ENCODE measurements around the gene BIN1.

Gene BIN1

GRCh38 chr2:127043367-127044164 is 63.4 kb downstream of the BIN1 start:
- in situ Hi-C loops (cut with MboI; ENCODE audit: low pct_unique_long_range_greater_than_20kb, low sequenced_read_pairs, unreplicated experiment) = no loop called here
- no peak for TF ChIP-seq CTCF (IDR thresholded peaks at IDR 0.05; ENCODE audit: extremely low read depth, insufficient read depth, missing control alignments)
- no peak for DNase-seq (ENCODE audit: low spot score)

- in situ Hi-C loops (cut with MboI; ENCODE audit: low pct_unique_long_range_greater_than_20kb, low sequenced_read_pairs, unreplicated experiment) = no loop called here
- DNase-seq (ENCODE audit: low spot score) = no peak
- TF ChIP-seq CTCF (IDR thresholded peaks at IDR 0.05; ENCODE audit: extremely low read depth, insufficient read depth, missing control alignments) = no peak
These were observed 65.5 kb downstream of the BIN1 start for GRCh38 chr2:127041259-127041970.

- DNase-seq (ENCODE audit: low spot score) = no peak
- TF ChIP-seq CTCF (IDR thresholded peaks at IDR 0.05; ENCODE audit: extremely low read depth, insufficient read depth, missing control alignments) = no peak
- in situ Hi-C loops (cut with MboI; ENCODE audit: low pct_unique_long_range_greater_than_20kb, low sequenced_read_pairs, unreplicated experiment) = no loop called here
These were observed 66.8 kb downstream of the BIN1 start for GRCh38 chr2:127040169-127040568.

- peak; percentile 43 for DNase-seq (ENCODE audit: low spot score)
- in situ Hi-C loops (cut with MboI; ENCODE audit: low pct_unique_long_range_greater_than_20kb, low sequenced_read_pairs, unreplicated experiment) = no loop called here
- no peak for TF ChIP-seq CTCF (IDR thresholded peaks at IDR 0.05; ENCODE audit: extremely low read depth, insufficient read depth, missing control alignments)
These were observed 67.4 kb downstream of the BIN1 start for GRCh38 chr2:127039387-127040031.

- no peak for TF ChIP-seq CTCF (IDR thresholded peaks at IDR 0.05; ENCODE audit: extremely low read depth, insufficient read depth, missing control alignments)
- no peak for DNase-seq (ENCODE audit: low spot score)
These were observed 69.5 kb downstream of the BIN1 start for GRCh38 chr2:127037476-127037875.

DNA sequence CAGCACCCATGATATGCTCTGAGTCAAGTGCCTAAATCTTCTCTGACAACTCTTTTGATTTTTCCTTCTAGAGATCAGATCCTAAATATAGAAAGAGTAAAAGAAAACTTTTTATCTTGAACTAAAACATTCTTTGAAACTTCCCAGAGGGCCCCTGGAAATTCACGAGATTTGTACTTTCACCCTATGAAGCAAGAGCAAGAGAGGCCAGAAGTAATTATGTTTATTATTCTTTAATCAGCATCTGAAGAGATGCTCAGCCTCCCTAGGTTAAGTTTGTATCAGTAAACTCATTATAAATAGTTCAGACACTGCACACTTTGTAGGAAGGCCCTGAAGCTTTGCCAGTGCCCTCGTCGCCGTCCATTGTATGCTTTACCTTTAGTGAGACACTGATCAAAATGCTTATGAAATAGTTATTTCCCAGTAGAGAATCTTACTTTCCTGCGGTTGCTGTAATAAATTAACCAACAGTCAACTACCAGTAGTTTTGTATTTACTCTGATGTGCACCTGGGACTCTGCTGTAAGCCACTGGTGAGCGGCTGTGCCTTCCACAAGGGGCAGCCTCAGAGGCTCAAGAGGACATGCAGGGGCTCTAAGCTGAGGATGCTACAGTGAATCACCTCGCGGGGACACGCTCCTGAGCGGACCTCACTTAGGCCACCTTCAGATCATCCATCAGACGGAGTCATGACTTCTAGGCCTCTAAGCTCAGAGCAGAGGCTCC is 71.9 kb downstream of the BIN1 start:
- no peak for DNase-seq (ENCODE audit: low spot score)
- no peak for TF ChIP-seq CTCF (IDR thresholded peaks at IDR 0.05; ENCODE audit: extremely low read depth, insufficient read depth, missing control alignments)
- in situ Hi-C loops (cut with MboI; ENCODE audit: low pct_unique_long_range_greater_than_20kb, low sequenced_read_pairs, unreplicated experiment) = no loop called here

More at GRCh38 chr2:127037476-127037875, 69.5 kb downstream of the BIN1 start:
- in situ Hi-C loops (cut with MboI; ENCODE audit: low pct_unique_long_range_greater_than_20kb, low sequenced_read_pairs, unreplicated experiment) = no loop called here
